GM12864 (cell line): ENCODE measurements around the gene TMEM190.

Source experiments
- DNase-seq: peaks from one replicate; pipeline ENCODE4 v3.0.0-alpha.2; 2011; ENCODE audit warnings: low read depth
- H3K4me3 ChIP-seq: 2 replicates; pipeline ENCODE4 v1.5.1; 2011; ENCODE audit warnings: mild to moderate bottlenecking, low read depth, low read length, control low read depth
- TF ChIP-seq, protein P1 (sequence below): IDR thresholded peaks from 2 replicates; pipeline ENCODE4 v1.5.1; 2011; ENCODE audit warnings: low read depth, mild to moderate bottlenecking, moderate library complexity, low read length, control low read depth, inconsistent platforms; ENCODE audit errors: missing control alignments

The TMEM190 gene

DNA sequence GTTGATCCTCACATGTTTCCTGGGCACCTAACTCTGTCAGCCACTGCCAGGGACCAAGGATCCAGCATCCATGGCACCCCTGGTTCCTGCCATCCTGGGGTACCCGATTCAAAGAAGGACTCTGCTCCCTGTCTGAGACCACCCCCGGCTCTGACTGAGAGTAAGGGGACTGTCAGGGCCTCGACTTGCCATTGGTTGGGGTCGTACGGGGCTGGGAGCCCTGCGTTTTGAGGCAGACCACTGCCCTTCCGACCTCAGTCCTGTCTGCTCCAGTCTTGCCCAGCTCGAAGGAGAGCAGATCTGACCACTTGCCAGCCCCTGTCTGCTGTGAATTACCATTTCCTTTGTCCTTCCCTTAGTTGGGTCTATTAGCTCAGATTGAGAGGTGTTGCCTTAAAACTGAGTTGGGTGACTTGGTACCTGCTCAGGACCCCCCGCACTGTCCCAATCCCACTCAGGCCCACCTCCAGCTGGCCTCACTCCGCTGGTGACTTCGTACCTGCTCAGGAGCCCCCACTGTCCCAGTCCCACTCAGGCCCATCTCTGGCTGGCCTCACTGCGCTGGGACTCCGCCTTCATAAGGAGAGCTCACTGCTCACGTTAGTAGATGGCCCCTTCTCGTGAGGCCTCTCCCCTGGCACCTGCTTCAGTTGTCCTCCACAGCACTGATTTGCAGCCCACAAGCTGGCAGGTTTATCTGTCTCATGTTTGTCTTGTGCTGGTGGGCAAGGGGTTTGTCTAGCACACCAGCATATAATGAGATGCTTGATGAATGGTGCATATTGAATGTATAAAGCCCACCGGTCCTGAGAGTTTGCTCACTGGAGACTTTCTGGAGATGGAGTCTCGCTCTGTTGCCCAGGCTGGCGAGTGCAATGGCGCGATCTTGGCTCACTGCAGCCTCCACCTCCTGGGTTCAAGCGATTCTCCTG is 13.0 kb downstream of the TMEM190 start:
- no peak overlapping the region for H3K4me3 ChIP-seq
- no peak for DNase-seq
- TF ChIP-seq, protein P1, sequence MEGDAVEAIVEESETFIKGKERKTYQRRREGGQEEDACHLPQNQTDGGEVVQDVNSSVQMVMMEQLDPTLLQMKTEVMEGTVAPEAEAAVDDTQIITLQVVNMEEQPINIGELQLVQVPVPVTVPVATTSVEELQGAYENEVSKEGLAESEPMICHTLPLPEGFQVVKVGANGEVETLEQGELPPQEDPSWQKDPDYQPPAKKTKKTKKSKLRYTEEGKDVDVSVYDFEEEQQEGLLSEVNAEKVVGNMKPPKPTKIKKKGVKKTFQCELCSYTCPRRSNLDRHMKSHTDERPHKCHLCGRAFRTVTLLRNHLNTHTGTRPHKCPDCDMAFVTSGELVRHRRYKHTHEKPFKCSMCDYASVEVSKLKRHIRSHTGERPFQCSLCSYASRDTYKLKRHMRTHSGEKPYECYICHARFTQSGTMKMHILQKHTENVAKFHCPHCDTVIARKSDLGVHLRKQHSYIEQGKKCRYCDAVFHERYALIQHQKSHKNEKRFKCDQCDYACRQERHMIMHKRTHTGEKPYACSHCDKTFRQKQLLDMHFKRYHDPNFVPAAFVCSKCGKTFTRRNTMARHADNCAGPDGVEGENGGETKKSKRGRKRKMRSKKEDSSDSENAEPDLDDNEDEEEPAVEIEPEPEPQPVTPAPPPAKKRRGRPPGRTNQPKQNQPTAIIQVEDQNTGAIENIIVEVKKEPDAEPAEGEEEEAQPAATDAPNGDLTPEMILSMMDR = no peak

DNA sequence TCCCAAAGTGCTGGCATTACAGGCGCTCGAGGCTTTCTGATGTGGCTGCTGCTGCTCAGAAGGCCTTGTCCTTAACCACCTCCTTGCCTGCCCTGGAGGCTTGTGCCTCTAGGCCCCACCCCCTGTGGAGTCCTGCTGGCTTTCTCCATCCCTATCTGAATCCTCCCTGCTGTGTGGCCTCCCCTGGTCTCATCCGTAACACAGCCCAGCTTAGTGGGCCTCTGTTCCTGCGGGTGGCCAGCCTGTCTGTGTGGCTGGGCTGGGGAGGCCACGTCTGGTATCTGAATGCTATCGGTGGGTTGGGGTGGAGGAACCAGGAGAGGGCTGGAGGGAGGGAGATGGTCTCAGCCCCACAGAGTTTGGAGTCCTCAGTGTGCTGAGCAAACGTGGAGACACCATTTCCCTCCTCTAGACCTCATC is 13.8 kb downstream of the TMEM190 start:
- DNase-seq = no peak
- H3K4me3 ChIP-seq = no peak overlapping the region
- TF ChIP-seq, protein P1 = no peak

GRCh38 chr19:55391191-55391670 is 14.6 kb downstream of the TMEM190 start:
- TF ChIP-seq, protein P1 = no peak
- no peak overlapping the region for H3K4me3 ChIP-seq
- no peak for DNase-seq

- H3K4me3 ChIP-seq = no peak overlapping the region
- TF ChIP-seq, protein P1 = no peak
- no peak for DNase-seq
Measured at GRCh38 chr19:55391702-55392615, 15.3 kb downstream of the TMEM190 start.

DNA sequence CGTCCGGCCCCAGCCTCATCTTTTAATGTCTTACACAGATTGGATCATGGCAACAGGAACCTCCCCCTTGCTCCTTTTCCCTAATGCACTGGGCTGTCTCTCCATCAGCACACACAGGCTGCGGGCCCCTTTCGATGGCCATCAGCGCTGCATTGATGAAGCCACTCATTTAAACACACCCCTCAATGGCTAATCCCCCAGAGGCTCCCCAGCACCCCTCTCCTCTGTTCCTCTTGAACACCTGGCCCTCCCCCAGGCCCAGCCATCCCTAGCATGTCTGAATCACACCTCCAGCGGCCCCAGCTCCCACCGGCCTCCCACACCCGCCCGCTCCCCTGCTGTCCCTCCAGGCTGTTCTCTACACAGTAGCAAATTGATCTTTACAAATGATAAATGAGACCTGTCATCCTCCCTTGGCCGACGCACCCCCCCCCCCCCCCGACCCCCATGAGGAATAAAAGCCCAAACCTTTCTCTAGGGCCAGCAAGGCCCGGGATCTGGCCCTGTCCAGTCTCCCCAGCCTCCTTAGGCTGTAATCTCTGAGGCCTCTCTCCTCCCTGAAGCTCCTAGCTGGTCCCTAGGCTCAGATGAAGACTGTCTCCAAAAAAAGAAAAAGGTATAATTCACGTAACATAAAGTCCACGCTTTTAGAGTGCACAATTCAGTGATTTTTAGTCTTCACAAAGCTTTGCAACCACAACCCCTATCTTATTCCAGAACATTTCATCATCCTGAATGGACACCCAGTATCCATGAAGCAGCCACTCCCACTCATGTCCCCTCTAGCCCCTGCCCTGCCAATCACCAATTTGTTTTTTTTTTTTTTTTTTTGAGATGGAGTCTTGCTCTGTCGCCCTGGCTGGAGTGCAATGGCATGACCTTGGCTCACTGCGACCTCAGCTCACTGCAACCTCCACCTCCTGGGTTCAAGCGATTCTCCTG is 16.5 kb downstream of the TMEM190 start:
- TF ChIP-seq, protein P1 = no peak
- H3K4me3 ChIP-seq = no peak overlapping the region
- DNase-seq = no peak
